Transverse colon (tissue), 4 donors: ENCODE measurements around the gene PHF23.

Experiments used
- CTCF ChIP-seq, 5 experiments: fragments of 200-600 bp in 3 of 5; fragments of 450-650 bp in 2 of 5; sonication (generic) in 3 of 5; IDR thresholded peaks; 1 replicate in 2 of 5; 2 replicates in 3 of 5; pipeline ENCODE4 v1.5.1; 2016 to 2017; ENCODE audit warnings: antibody characterized with exemption in 5 of 5, inconsistent platforms in 3 of 5, mild to moderate bottlenecking in 2 of 5, moderate library complexity in 1 of 5
- POLR2A ChIP-seq: fragments of 450-650 bp; IDR thresholded peaks from one replicate; pipeline ENCODE4 v1.6.1; 2016; ENCODE audit warnings: antibody characterized with exemption, mild to moderate bottlenecking, moderate library complexity
- POLR2AphosphoS5 ChIP-seq, 3 donors: sonication (generic); formaldehyde crosslinking; IDR thresholded peaks; one replicate each; pipeline ENCODE4 v1.6.1; 2016; ENCODE audit warnings: antibody characterized with exemption in 3 of 3

GRCh38 chr17:7281953-7282751 is 42.9 kb upstream of the PHF23 start:
- TF ChIP-seq CTCF (IDR thresholded peaks at IDR 0.05) (no peak), POLR2AphosphoS5 (IDR thresholded peaks at IDR 0.05) (peak in 2 of 3 donors; percentile 9 to 21), POLR2A (no peak)
